HCT116 (cell line): ENCODE results near the gene SERPINF2. TPM values are rescaled to one million over a fixed set of nuclear protein-coding genes. Genes with fewer than 3 reads are reported as not detected.
A peak's percentile ranks its signal among the peaks of the same experiment; 100 is the strongest.

Source experiments
- ATAC-seq: fragments of 200-7000 bp; cut with Tn5 transposase; 2 replicates; pipeline ENCODE4 v1.9.1; 2020; ENCODE audit warnings: mild to moderate bottlenecking, moderate library complexity
- BruUV-seq: library from RNA; stranded (reverse); fragments of 400-500 nt; replicated peaks from 2 replicates; lab custom pipeline; 2021; lab: Mats Ljungman, UMichigan
- CTCF ChIA-PET: fragments of 300-600 bp; sonication (Branson Sonifier 250); formaldehyde crosslinking; loops from one replicate; lab custom pipeline; 2021; ENCODE audit warnings: antibody characterized with exemption; lab: Charles Lee
- POLR2A ChIA-PET: fragments of 300-600, 350-600 bp; sonication (Branson Sonifier 250); formaldehyde crosslinking; loops from one replicate; lab custom pipeline; 2021; ENCODE audit warnings: antibody characterized with exemption; lab: Charles Lee
- RAD21 ChIA-PET, 2 experiments: fragments of 300-600 bp; sonication (Branson Sonifier 250); formaldehyde crosslinking; loops; one replicate each; lab custom pipeline; 2023; ENCODE audit warnings: low total read pairs in 2 of 2; ENCODE audit not compliant: uncharacterized antibody in 2 of 2, unreplicated experiment in 2 of 2, low non-redundant PET in 1 of 2; lab: Charles Lee
- DNase-seq: peaks from one replicate; pipeline ENCODE4 v3.0.0-alpha.2; 2010; ENCODE audit warnings: low read depth, low spot score
- H2AFZ ChIP-seq: fragments of 200-600 bp; shearing (Covaris generic), sonication (generic); 2 replicates; pipeline ENCODE4 v1.6.1; 2017; ENCODE audit warnings: low read depth, mixed run types, mixed read lengths, antibody characterized with exemption, low read length; ENCODE audit not compliant: poor library complexity, severe bottlenecking
- H3K27ac ChIP-seq: 2 replicates; pipeline ENCODE4 v1.5.1; 2012; ENCODE audit warnings: low read depth, low read length
- H3K27me3 ChIP-seq: fragments of 200-600 bp; sonication (generic); 2 replicates; pipeline ENCODE4 v1.6.1; 2016; ENCODE audit warnings: mixed run types, low read length, mixed read lengths; ENCODE audit not compliant: insufficient read depth
- H3K36me3 ChIP-seq, 2 experiments: fragments of 200-500 bp in 1 of 2; fragments of 200-600 bp in 1 of 2; sonication (Bioruptor generic) in 1 of 2; sonication (generic) in 1 of 2; 2 replicates each; pipeline versions ENCODE4 v1.5.1 to v1.6.1; 2014 to 2016; ENCODE audit warnings: low read length in 2 of 2, inconsistent platforms in 1 of 2, mixed read lengths in 1 of 2, mixed run types in 1 of 2; ENCODE audit not compliant: insufficient read depth in 2 of 2, control insufficient read depth in 1 of 2
- H3K4me1 ChIP-seq, 2 experiments: fragments of 200-600 bp in 1 of 2; sonication (generic) in 1 of 2; 2 replicates each; pipeline versions ENCODE4 v1.5.1 to v1.6.1; 2012 to 2017; ENCODE audit warnings: low read length in 2 of 2, inconsistent platforms in 1 of 2, mild to moderate bottlenecking in 1 of 2, mixed read lengths in 1 of 2, mixed run types in 1 of 2, moderate library complexity in 1 of 2; ENCODE audit not compliant: insufficient read depth in 2 of 2, control insufficient read depth in 1 of 2
- H3K4me2 ChIP-seq: fragments of 200-600 bp; sonication (generic); 2 replicates; pipeline ENCODE4 v1.6.1; 2017; ENCODE audit warnings: mixed run types, low read length, mixed read lengths
- H3K4me3 ChIP-seq, 2 experiments: fragments of 200-600 bp in 1 of 2; sonication (generic) in 1 of 2; replicated peaks in 1 of 2; 2 replicates each; pipeline ENCODE4 v1.5.1; 2011 to 2016; ENCODE audit warnings: low read length in 2 of 2, control low read depth in 1 of 2, low read depth in 1 of 2, mild to moderate bottlenecking in 1 of 2, mixed read lengths in 1 of 2, mixed run types in 1 of 2
- H3K79me2 ChIP-seq: fragments of 200-600 bp; sonication (generic); 2 replicates; pipeline ENCODE4 v1.6.1; 2017; ENCODE audit warnings: mild to moderate bottlenecking, mixed run types, low read length, moderate library complexity, mixed read lengths; ENCODE audit not compliant: insufficient read depth
- H3K9ac ChIP-seq: fragments of 200-600 bp; sonication (generic); 2 replicates; pipeline ENCODE4 v1.6.1; 2016; ENCODE audit warnings: low read length, mixed read lengths
- H3K9me2 ChIP-seq: fragments of 200-600 bp; sonication (generic), shearing (Covaris generic); 2 replicates; pipeline ENCODE4 v1.6.1; 2017; ENCODE audit warnings: mixed run types, mild to moderate bottlenecking, moderate library complexity; ENCODE audit not compliant: insufficient read depth
- H3K9me3 ChIP-seq, 2 experiments: fragments of 200-500 bp in 1 of 2; fragments of 200-600 bp in 1 of 2; sonication (Bioruptor generic) in 1 of 2; sonication (generic) in 1 of 2; 2 replicates each; pipeline ENCODE4 v1.6.1; 2014 to 2017; ENCODE audit warnings: low read length in 2 of 2, mixed read lengths in 2 of 2, inconsistent platforms in 1 of 2, low read depth in 1 of 2, mild to moderate bottlenecking in 1 of 2, mixed run types in 1 of 2, moderate library complexity in 1 of 2; ENCODE audit not compliant: control insufficient read depth in 1 of 2, insufficient read depth in 1 of 2
- H4K20me1 ChIP-seq: fragments of 200-600 bp; sonication (generic), shearing (Covaris generic); 2 replicates; pipeline ENCODE4 v1.6.1; 2017; ENCODE audit warnings: mixed run types, mild to moderate bottlenecking, moderate library complexity; ENCODE audit not compliant: insufficient read depth
- CBX3 ChIP-seq: IDR thresholded peaks from 2 replicates; pipeline ENCODE4 v1.6.1; 2012; ENCODE audit warnings: low read depth
- CEBPB ChIP-seq: IDR thresholded peaks from 2 replicates; pipeline ENCODE4 v1.6.1; 2012; ENCODE audit warnings: low read depth
- ELF1 ChIP-seq: IDR thresholded peaks from 2 replicates; pipeline ENCODE4 v1.6.1; 2012; ENCODE audit warnings: low read depth, borderline replicate concordance
- POLR2A ChIP-seq: IDR thresholded peaks from 2 replicates; pipeline ENCODE4 v1.7.0; 2011; ENCODE audit warnings: borderline replicate concordance; ENCODE audit not compliant: insufficient read depth, insufficient read length; ENCODE audit errors: extremely low read depth
- RAD21 ChIP-seq: IDR thresholded peaks from 2 replicates; pipeline ENCODE4 v1.6.1; 2012; ENCODE audit warnings: low read depth, mild to moderate bottlenecking
- SP1 ChIP-seq: IDR thresholded peaks from 2 replicates; pipeline ENCODE4 v1.6.1; 2012; ENCODE audit warnings: low read depth
- TCF7L2 ChIP-seq: IDR thresholded peaks from 2 replicates; pipeline ENCODE4 v1.7.0; 2011; ENCODE audit warnings: borderline replicate concordance, inconsistent platforms; ENCODE audit not compliant: insufficient read depth, insufficient read length; ENCODE audit errors: extremely low read depth
- ZNF274 ChIP-seq: fragments of 200-500 bp; sonication (Bioruptor generic); IDR thresholded peaks from 2 replicates; pipeline ENCODE4 v1.6.1; 2014; ENCODE audit warnings: mild to moderate bottlenecking, low read depth, low read length, inconsistent platforms
- intact Hi-C: fragments of 100-400 bp; cut with micrococcal nuclease; formaldehyde crosslinking; loops from 2 replicates; pipeline ENCODE4 v1.10.0; 2022
- total RNA-seq: library from RNA; stranded (reverse); gene quantifications from one replicate; pipeline ENCODE4 v1.2.1, GENCODE V29; 2021; ENCODE audit not compliant: unreplicated experiment
- TF ChIP-seq, protein P1 (sequence below): IDR thresholded peaks from 2 replicates; pipeline ENCODE4 v1.6.1; 2012

The SERPINF2 gene
- total RNA-seq, 1 experiment from 2014 or later, result 2.5 TPM

DNA sequence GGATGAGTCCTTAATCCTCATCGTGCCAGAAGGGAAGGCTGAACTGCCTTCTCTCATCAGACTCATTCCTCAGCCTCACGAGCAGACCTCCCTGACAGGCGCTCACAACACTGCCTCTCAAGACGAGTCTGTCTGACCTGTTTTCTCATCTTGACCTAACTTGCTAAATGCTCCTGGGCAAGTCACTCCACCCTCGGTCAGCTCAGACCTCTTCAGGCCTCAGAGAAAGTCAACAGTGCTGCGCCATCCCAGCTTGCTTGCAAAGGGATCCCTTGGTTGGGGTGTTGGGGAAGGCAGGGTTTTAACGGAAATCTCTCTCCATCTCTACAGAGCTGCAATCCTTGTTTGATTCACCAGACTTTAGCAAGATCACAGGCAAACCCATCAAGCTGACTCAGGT, 34.2 kb downstream of the SERPINF2 start (continued):
- no peak for TF ChIP-seq TCF7L2

DNA sequence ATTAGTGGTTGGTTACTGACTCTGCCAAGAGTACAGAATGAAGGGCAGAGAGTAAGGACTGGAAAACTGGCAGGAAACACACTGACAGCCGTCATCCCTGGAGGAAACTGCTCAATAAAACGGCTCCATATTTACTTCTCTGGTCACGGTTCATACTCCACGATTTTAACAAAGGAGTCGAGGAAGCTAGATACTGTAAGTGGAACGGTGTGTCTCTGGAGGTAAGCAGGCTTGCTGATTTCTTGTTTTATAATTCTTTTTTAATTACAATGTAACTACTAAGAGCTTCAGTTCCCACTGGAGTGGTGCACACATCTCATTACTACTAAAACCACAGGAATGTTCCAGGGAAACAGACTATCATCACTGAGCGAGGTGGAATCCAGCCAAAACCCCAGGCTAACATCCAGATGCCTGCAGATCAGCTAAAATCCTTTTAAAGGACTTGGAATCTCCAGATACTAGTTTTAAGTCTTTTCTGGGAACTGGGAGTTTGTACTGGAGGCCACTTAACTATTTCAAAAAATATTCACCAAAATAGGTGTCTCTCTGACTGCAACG, 37.0 kb downstream of the SERPINF2 start:
- intact Hi-C loops, result no loop called here
- Histone ChIP-seq H2AFZ (no peak overlapping the region), H3K4me1 (peaks cover 0 to 3% of the 10 kb centered on the region in 2 experiments; a peak in 1 of 4 replicates), H3K79me2 (no peaks in the 10 kb centered on the region), H3K27ac (no peak overlapping the region), H3K9me2 (no peaks in the 10 kb centered on the region), H3K27me3 (no peaks in the 10 kb centered on the region), H4K20me1 (no peaks in the 10 kb centered on the region), H3K36me3 (peaks cover 18 to 31% of the 10 kb centered on the region in 2 experiments), H3K4me2 (no peak overlapping the region), H3K9ac (no peak overlapping the region), H3K4me3 (no peak overlapping the region), H3K9me3 (no peaks in the 10 kb centered on the region)
- TSS peak; percentile 21 for BruUV-seq
- ChIA-PET RAD21 (no interaction called here), POLR2A (no interaction called here), CTCF (no interaction called here)
- ATAC-seq (no peak), DNase-seq (no peak)
- TF ChIP-seq CEBPB, result no peak
- no peak for TF ChIP-seq POLR2A
- no peak for TF ChIP-seq CBX3

DNA sequence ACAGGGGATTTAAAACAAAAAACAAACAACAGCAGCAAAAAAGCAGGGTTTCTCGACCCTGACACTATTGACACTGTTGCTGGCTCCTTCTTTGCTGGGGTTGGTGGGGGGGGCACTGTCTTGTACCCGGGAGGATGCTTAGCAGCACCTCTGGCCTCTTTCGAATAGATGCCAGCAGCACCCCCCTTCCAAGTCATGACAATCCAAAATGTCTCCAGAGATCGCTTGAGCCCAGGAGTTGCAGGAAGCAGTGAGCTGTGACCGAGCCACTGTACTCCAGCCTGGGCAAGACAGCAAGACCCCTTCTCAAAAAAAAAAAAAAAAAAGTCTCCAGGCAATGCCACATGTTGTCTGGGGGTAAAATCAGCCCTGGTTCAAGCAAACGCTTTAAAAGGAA, 39.5 kb downstream of the SERPINF2 start:
- TF ChIP-seq ZNF274 (no peak), RAD21 (no peak), ELF1 (no peak), CBX3 (no peak), SP1 (no peak)
- TF ChIP-seq, protein P1, sequence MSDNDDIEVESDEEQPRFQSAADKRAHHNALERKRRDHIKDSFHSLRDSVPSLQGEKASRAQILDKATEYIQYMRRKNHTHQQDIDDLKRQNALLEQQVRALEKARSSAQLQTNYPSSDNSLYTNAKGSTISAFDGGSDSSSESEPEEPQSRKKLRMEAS, result no peak

More for the DNA sequence above, 39.5 kb downstream of the SERPINF2 start:
- Histone ChIP-seq H3K79me2 (no peaks in the 10 kb centered on the region; the same call in 1 of the 2 replicates), H3K4me2 (no peak overlapping the region), H3K27ac (no peak overlapping the region), H2AFZ (no peak overlapping the region), H3K9me2 (no peaks in the 10 kb centered on the region), H4K20me1 (no peaks in the 10 kb centered on the region), H3K4me1 (peaks cover 2 to 9% of the 10 kb centered on the region in 2 experiments), H3K9me3 (no peaks in the 10 kb centered on the region), H3K36me3 (peaks cover 18 to 42% of the 10 kb centered on the region in 2 experiments), H3K4me3 (no peak overlapping the region), H3K9ac (no peak overlapping the region), H3K27me3 (no peaks in the 10 kb centered on the region)
- ATAC-seq (no peak), DNase-seq (no peak)
- no TSS peak for BruUV-seq
- ChIA-PET RAD21 (no interaction called here), POLR2A (no interaction called here), CTCF (no interaction called here)
- intact Hi-C loops, result no loop called here
